Kidney tubule cell (primary cell): Measurements from ENCODE around the gene BCL2L11.
"Not testable (repeated sequence)": the region's sequence is repeated elsewhere in the genome, so short reads cannot be mapped to it uniquely, and the experiment has no call there.

ENCODE experiments used
- DNase-seq: peaks from one replicate; pipeline ENCODE4 v3.0.0-alpha.2; 2018; ENCODE audit warnings: low spot score

Gene BCL2L11, protein sequence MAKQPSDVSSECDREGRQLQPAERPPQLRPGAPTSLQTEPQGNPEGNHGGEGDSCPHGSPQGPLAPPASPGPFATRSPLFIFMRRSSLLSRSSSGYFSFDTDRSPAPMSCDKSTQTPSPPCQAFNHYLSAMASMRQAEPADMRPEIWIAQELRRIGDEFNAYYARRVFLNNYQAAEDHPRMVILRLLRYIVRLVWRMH

DNA sequence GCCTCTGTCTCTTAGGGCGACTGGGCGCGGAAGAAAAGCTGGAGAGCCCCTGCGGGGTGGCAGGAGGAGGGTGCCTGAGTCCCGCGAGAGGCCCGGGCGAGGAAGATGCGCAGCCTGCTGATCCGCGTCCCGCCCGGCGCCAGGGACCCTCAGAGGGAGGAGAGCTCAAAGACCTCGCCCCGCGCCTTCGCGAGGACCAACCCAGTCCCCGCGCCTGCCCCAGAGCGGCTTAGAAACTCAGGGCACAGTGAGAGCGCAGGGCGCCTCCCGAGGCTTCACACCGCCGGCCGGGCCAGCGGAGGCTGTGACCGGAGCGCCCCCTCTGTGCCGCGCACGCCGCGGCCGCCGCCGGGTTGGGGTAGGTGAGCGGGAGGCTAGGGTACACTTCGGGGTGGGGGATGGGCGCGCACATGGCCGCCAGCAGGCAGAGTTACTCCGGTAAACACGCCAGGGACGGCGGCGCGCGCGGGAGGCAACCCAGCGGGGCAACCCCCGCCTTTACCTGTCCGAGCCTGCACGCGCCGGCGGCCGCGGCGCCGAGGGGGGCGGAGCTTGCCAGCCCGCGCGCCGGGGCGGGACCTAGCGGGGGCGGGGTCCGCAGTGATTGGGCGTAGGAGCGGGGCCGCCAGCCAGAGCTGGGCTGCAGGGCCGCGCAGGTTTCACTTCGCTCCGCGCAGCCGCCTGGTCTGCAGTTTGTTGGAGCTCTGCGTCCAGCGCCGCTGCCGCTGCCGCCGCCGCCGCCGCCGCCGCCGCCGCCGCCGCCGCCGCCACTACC is at the start of gene BCL2L11:
BCL2L11 (plus strand) TSS at position 662 of the 775 bp plus-strand sequence. CDS start 2,832 bp downstream, outside the sequence.
- peak; percentile 96 for DNase-seq

DNA sequence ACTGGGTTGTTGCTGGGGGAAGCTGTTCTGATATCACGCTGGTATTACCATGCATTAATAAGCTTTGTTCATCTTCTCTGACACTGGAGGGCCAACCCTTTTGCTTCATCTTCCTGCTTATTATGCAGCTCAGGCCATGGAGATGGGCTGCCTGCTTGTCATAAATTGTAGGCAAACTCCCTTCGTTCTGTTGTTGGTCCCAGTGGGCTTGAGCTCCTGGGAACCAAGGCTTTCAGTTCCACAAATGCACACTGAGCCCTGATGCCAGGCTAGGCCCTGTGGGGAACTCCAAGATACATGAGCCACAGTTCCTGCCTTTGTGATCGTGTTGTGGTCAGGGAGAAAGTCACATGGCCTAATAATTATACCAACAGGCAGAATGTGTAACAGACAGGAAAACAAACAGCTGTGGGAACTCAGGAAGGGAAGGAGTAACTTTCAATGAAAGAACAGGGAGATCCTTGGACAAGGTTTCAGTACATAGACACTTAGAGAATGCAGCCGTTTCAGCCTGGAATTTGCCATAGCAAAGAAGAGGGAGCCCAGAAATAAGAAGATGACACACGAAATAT is 49.0 kb upstream of the BCL2L11 start:
- DNase-seq: peak; percentile 93

DNA sequence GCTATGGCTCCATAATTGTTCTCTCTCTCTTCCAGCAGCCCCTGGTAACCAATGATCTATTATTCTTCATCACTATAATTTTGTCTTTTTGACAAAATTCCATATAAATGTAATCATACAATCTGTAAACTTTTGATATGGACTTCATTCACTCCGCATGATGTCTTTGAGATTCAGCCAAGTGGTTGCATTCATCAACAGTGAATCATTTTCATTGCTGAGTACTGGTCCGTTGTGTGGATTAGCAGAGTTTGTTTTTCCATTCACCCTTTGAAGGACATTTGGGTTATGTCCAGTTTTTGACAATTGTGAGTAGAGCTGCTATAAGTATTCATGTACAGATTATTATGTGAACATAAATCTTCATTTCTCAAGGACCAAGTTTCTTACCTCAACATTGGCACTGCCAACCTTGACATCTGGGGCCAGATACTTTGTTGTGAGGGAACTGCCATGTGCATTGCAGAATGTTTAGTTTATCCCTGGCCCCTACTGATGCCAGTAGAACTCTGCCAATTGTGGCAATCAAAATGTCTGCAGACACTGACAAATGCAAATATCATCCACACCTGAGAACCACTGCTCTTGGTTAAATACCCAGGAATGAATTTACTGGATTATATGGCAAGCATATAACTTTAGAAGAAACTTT is 48.4 kb upstream of the BCL2L11 start:
- DNase-seq: peak; percentile 79

DNA sequence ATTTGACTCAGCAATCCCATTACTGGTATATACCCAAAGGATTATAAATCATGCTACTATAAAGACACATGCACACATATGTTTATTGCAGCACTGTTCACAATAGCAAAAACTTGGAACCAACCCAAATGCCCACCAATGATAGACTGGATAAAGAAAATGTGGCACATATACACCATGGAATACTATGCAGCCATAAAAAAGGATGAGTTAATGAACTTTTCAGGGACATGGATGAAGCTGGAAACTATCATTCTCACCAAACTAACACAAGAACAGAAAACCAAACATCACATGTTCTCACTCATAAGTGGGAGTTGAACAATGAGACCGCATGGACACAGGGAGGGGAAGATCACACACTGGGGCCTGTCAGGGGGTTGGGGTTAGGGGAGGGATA is 38.1 kb upstream of the BCL2L11 start:
- not testable (repeated sequence) for DNase-seq

DNA sequence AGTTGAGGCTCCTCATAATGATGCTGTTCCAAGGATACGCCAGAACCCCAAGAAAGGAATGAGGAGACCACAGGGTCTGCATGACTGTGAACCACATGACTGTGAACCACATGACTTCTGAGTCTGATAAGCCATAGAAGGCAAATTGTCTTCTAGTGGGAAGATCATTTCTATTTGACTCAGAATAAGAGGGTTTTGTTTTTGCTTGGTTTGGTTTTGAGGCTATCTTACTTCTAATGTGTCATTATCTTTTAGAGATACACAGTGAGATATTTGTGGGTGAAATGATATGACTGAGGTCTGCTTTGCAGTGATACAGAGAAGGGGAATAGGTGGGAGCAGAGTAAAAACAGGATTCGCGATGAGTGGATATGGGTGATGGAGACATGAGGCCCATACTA is 28.9 kb upstream of the BCL2L11 start:
- no peak for DNase-seq

DNA sequence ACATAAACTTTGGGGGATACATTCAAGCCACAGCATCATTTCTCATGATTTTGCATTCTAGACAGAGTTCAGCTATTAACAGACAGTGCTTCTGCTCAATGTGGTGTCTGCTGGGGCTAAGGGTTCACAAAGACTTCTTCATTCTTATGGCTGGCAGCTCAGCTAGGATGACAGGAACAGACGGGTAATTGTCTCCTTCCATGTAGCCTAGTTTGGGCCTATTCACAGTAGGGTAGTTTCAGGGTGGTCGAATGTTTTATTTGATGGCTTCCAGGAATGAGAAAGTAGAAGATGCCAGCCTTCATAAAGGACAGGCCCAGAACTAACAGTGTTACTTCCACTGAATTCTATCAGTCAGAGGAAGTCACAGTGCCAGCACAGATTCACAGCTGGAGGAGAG is 26.0 kb upstream of the BCL2L11 start:
- no peak for DNase-seq

DNA sequence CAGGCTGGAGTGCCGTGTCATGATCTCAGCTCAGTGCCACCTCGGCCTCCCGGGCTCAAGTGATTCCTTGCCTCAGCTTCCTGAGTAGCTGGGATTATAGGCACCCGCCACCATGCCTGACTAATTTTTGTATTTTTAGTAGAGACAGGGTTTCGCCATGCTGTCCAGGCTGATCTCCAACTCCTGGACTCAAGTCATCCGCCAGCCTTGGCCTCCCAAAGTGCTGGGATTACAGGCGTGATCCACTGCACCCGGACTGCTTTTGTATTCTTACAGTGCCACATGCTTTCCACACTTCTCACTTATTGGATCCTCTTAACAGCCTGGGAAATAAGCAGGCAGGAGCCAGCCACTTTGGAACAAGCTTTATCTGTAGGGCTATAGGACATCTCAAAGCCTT is 25.3 kb upstream of the BCL2L11 start:
- DNase-seq: no peak

DNA sequence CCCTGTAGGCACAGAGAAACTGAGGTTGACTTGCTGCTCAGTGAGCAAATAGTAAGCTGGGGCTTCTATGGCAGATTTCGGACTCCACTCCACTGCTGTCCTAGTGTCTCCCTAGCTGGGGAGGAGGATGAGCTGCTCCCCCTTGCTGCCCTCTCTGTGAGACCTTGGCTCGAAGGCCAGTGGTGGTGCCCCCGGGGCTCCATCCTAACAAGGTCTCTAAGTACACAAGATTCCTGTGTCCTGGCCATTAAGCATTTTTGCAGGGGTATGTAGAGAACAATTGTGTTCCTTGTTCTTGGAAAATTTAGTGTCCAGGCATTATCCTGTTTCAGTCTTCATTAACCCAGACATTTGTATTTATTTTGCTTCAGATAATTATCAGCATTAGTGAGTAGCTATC is 21.3 kb upstream of the BCL2L11 start:
- DNase-seq: no peak

DNA sequence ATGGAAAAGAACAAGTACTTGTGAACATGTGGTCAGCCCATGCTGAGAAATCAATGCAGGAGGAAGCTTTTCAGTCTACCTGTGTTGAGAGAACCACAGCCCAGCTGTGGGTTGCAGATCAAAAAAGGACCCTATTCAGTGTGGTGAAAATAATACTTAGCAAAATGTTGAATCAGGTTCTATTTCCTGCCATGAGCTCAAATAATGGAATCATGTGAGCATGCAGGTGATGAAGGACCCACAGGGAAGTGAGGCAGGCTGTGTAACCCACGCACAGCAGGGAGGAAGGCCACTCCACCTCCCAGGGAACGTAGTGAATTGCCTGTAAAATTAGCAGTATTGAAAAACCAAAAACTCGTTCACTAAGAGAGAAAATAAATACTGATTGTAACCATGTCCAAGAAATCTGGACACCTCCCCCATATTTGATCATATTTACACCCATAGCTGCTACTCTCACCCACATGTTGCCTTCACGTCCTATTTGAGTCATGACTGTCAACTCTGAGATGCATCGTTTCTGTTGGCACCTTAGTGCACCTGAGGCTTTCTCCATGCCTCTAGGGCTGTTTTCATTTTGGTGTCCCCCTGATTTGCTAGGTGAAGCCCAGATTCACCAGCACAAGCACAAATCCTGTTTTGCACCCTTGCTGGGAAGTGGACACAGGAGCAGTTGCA is 20.5 kb upstream of the BCL2L11 start:
- no peak for DNase-seq

DNA sequence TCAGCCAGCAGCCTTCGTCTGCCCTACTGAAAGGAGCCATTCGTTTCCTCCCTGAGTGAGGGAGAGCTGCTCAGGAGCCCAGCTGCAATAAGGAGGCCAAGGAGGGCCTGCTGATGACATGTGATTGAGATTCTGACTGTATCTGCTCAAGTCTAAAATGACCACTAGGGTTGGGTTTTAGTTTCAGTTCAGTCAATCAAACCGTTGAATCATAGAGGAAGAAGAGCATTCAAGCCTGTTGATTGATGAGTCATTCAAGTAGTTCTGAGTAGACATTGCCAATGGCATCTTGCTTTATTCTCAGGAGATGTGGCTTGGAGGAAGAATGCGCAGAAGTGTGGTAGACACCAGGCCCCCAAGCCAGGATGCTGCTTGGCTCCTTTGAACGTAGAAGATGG is 19.9 kb upstream of the BCL2L11 start:
- DNase-seq: peak; percentile 91

DNA sequence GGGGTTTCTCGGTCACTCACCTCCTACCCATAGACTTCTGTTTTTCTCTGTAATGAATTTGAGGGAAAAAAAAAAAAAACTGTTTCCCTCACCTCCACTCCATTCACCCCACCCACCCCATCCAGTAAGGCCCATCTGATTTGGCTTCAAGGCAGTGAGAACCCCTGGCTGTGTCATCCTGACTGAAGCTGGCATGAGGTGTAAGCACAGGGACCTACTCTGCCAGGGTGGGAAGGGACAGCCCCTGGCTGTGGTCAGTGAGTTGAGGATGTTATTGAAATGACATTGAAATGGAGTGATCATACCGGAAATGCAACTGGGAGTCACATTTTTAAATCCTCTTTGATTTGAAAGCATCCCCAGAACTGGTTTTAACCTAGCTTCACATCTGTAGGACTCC is 19.1 kb upstream of the BCL2L11 start:
- peak; percentile 7 for DNase-seq

DNA sequence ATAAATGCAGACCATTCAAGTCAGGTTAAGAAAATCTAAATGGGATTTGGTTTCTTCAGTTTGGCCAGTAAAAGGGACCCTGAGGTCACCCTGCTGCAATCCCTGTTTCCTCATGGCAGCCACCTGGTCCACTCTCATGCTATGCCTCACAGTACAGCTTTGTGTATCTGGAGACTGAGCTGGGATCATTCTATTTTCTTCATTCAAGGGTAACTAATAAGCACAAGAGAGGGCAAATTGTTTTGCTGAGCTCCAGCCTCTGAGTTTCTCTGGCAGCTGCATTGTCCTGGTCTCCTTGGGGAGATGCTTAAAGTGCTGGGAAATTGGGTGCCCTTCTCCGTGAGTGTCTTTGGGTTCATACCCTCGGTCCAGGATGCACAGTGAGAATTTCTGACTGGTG is 18.5 kb upstream of the BCL2L11 start:
- no peak for DNase-seq

DNA sequence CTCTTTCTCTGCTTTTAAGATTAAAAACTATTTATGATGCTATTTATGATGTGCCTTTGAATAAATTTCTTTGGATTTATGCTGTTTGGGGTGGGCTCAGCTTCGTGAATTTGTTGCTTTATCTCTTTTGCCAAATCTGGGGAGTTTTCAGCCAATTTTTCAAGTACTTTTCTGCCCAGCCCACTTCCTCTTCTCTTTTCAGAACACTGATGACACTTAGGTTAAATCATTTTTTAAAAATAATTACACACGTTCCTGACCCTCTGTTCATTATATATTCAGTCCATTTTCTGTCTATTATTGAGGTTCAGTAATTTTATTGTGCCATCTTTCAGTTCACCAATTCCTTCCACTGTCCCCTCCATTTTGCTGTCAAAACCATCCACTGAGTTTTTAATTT is 14.8 kb upstream of the BCL2L11 start:
- DNase-seq: no peak

DNA sequence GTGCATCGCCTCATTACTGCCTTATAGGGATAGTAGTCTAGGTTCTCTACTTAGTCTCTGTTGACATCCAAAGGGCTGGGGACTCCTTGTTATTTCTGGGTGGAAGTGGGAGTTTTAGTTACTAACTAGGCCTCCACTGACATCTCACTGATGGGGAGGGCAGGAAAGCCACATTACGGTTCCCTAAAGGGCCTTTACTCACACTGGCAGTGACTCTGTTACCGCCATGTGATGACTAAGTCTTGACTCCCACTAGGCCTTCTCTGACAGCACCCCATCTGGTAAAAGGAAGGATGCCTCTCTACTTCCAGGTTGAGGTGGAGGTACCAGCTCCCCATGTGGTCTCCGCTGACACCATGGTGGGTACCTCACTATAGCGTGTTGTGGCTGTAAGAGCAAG is 14.0 kb upstream of the BCL2L11 start:
- peak; percentile 11 for DNase-seq

DNA sequence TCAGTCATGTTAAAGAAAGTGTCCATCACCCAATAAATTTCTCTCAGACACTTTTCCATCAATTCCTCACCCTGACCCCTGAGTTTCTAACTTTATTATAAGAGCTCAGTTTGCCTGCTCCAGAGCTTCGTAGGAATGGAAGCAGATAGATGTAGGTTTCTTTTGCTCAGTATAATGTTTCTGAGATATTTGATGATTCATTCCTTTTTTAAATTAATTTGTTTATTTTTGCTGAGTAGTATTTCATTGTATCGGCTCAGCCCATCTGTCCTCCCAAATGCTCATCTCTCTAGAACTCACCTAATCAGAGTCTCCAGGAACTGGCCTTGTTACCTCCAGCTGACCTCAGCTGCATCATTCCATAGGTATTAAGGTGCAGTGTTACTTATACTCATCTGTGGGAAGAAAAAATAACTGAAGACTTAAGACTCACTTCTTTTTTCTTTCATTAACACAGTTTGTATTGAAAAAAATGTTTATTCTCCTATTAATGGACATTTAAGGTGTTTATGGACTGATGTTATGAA is 11.9 kb upstream of the BCL2L11 start:
- peak; percentile 6 for DNase-seq

DNA sequence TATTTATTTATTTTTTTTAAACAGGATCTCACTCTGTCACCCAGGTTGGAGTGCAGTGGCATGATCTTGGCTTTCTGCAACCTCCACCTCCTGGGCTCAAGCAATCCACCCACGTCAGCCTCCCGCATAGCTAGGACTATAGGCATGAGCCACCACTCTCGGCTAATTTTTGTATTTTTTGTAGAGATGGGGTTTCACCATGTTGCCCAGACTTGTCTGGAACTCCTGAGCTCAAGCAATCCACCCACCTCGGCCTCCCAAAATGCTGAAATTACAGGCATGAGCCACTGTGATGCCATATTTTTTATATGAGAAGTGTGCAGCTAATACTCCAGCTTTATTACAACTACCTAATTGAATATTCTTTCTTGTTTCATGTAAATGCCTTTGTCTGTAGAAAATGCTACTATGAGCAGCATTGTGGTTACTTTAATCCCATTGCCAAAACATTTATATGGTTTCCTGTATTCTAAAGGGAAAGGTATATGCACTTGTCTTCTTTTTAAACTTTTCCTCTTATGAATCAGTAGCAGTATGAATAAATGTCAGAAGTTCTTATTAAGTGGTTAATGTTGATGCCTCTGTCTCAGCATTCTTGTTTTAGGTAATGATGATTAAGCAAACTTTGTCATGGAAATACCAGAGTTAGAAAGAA is 9.5 kb upstream of the BCL2L11 start:
- no peak for DNase-seq

DNA sequence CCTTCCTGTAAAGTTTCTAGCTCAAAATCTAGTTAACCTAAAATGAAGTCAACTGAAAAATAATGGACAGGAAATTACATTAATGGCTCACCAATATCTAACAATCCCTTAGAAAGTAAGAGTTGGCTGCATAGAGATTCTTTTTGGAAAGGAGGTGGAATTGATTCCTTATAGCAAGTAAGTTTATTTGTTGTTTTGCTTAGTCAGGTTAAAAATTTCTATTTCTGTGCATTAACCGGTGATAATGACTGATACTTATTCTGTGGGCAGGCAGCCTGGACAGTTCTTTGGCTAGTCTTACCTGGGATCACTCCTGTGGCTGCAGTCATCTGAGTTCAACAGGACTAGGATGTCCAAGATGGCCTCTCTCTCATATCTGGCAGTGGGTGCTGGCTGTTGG is 6.9 kb upstream of the BCL2L11 start:
- no peak for DNase-seq

DNA sequence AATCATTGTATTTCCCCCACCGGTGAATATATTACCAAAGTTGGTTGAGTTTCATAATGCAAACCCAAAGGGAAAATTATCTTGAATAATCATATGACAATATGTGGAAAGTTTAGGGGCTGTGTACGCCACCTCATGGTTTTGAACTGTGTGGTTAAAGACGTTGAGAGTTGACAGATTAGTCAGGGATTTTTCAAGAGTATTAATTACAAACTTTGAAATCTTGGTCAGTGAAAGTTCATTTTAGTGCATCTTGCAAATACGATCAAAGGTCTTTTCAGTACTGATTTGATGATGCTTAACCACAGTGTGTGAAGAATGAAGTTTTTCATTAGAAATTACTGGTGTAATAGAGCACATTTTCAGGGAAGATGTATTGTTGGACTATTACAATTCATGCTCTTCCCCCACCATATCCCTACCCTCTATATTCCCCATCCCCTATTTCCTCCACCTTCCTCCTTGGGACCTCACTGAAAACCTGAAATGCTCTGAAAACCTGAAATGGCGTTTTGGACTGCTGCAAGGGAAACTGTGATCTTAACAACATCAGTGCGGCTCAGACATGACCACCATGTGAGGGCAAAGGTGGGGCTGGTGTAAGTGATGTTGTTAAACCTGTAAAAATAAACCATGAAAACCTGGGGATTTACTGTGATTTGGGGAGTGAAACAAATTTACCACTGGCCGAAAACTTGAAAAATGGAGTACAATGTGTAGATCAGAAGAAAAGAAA is 4.5 kb upstream of the BCL2L11 start:
- DNase-seq: no peak

DNA sequence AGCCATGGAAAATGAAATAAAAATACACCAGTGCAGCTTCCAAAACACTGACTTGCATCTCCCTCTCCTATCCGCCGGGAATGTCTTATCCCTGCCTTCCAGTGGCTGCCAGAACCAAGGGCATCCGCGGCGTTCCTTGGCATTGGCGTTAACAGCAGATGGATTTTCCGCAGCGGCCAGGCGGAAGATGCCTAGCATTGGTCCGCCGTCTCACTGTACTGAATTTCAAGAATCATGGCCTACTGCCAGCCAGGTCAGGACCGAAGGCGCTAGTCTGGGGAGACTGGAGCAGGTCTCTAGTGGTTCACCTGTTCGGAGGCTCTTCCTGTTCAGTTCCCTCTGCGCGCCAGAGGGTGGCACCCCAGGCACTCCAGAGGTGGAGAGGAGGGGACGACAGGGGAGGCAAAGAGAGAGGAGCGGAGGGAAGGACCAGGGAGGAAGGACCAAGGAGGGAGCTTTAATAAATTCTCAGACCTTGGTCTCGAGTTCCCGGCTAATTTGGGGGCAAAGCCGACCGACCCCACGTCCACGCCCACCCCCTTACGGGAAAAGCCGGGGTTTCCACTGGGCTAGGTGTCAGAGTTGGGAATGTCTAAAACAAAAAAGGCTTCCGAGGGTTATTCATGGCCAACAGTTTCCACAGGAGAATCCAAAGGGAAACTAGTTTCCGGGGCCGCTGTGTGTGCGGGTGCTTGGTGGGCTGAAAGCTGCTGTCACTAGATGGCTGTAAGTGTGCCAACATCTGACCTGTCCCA is 3.7 kb upstream of the BCL2L11 start:
- peak; percentile 89 for DNase-seq
